Psoas muscle (tissue), 8 donors: Measurements from ENCODE around the gene BNC2. TPM values are rescaled to one million over a fixed set of nuclear protein-coding genes. Genes with fewer than 3 reads are reported as not detected.

Experiments used
- ATAC-seq, 4 donors: fragments of 200-7000 bp; cut with Tn5 transposase; one replicate each; pipeline ENCODE4 v1.9.1; 2020; ENCODE audit warnings: moderate library complexity in 3 of 4, mild to moderate bottlenecking in 2 of 4
- DNase-seq, 2 donors: peaks; one replicate each; pipeline ENCODE4 v3.0.0-alpha.2; 2020
- H3K27ac ChIP-seq: fragments of 200-600 bp; one replicate; pipeline ENCODE4 v1.8.0; 2022
- H3K27me3 ChIP-seq, 3 donors: fragments of 200-600 bp in 1 of 3; one replicate each; pipeline versions ENCODE4 v1.6.1 to v1.8.0; 2013 to 2022; ENCODE audit warnings: low read length in 2 of 3, mild to moderate bottlenecking in 2 of 3, moderate library complexity in 1 of 3; ENCODE audit not compliant: insufficient read depth in 3 of 3
- H3K36me3 ChIP-seq, 2 donors: fragments of 200-600 bp in 1 of 2; one replicate each; pipeline versions ENCODE4 v1.6.1 to v1.8.0; 2013 to 2022; ENCODE audit warnings: low read depth in 1 of 2, mild to moderate bottlenecking in 1 of 2, moderate library complexity in 1 of 2; ENCODE audit not compliant: insufficient read depth in 1 of 2
- H3K4me1 ChIP-seq: fragments of 200-600 bp; one replicate; pipeline ENCODE4 v1.8.0; 2022
- H3K4me3 ChIP-seq: fragments of 200-600 bp; one replicate; pipeline ENCODE4 v1.8.0; 2022; ENCODE audit warnings: mild to moderate bottlenecking
- H3K9me3 ChIP-seq: fragments of 200-600 bp; one replicate; pipeline ENCODE4 v1.8.0; 2022
- CTCF ChIP-seq: fragments of 200-600 bp; IDR thresholded peaks from one replicate; pipeline ENCODE4 v1.8.0; 2022; ENCODE audit warnings: antibody characterized with exemption
- WGBS, 3 donors: extraction: QIAGEN DNeasy Blood & Tissue Kit; methylation state at CpG; one replicate each; pipeline versions ENCODE4 v1.1.6 to v1.1.7; 2013; 5-methylcytosine and 5-hydroxymethylcytosine counted together
- intact Hi-C, 2 donors: fragments of 100-400 bp; cut with DNase I; formaldehyde crosslinking; loops; one replicate each; pipeline versions ENCODE4 v1.11.0 to v1.14.2; 2022
- polyA plus RNA-seq, 3 donors: library from polyadenylated mRNA; stranded (reverse); fragments of 200-250 nt; gene quantifications; one replicate each; pipeline ENCODE4 v1.2.3, GENCODE V29; 2013
- total RNA-seq, 4 donors: library from RNA; stranded (reverse); fragmentation: NEBNext Ultra II Directional in 2 of 4; extraction: Animal tissue kit (Norgen Biotek cat#: 25700) in 2 of 4; gene quantifications; one replicate each; pipeline versions ENCODE4 v1.2.1 to v1.2.4, GENCODE V29; 2021 to 2023
- donor health status: healthy with polysubstance abuse.
- donor health status: DM: no; HTN: no; CAD: no; lungs with moderate emphysema.
- donor health status: Bipolar disorder and iron deficiency.
- donor health status: healthy.
- donor health status: DM: yes; HTN: yes; CAD: no.
- donor health status: DM: no; HTN: no; CAD: no.
- donor health status: DM: no; HTN: no; CAD: no.
- donor health status: DM: yes; HTN: yes; CAD: no.

Gene BNC2
- total and polyA plus RNA-seq, 7 donors, result 1.3 to 168 (median 44.1) TPM

- DNase-seq (no peak), ATAC-seq (no peak)
- H3K27ac ChIP-seq, result no peak overlapping the region
- H3K36me3 ChIP-seq, result peaks cover 0 to 7% of the 10 kb centered on the region in 2 donors
- no peak overlapping the region for H3K4me3 ChIP-seq
- intact Hi-C loops, result loop anchor here in 1 of 2 donors (10.0 kb wide), 1 partner anchor 80 kb away; no protein-coding TSS in a partner anchor
- WGBS, 3 donors, result 80 to 86% (median 82%) methylated on average over 6 of the region's 6 CpGs
- no peaks in the 10 kb centered on the region for H3K27me3 ChIP-seq
- H3K9me3 ChIP-seq, result no peaks in the 10 kb centered on the region
- no peak for TF ChIP-seq CTCF
- no peaks in the 10 kb centered on the region for H3K4me1 ChIP-seq
Measured at GRCh38 chr9:16434526-16434925, 435.9 kb downstream of the BNC2 start.

GRCh38 chr9:16433494-16433893 is 437.0 kb downstream of the BNC2 start:
- ATAC-seq, result no peak
- WGBS, 3 donors, result 94 to 96% (median 94%) methylated on average over 3 of the region's 3 CpGs
- Histone ChIP-seq H3K4me3 (no peak overlapping the region), H3K4me1 (no peaks in the 10 kb centered on the region), H3K36me3 (peaks cover 0 to 7% of the 10 kb centered on the region in 2 donors), H3K27ac (no peak overlapping the region), H3K27me3 (no peaks in the 10 kb centered on the region), H3K9me3 (no peaks in the 10 kb centered on the region)
- intact Hi-C loops, result loop anchor here in 1 of 2 donors (10.0 kb wide), 1 partner anchor 81 kb away; no protein-coding TSS in a partner anchor
- no peak for DNase-seq
- no peak for TF ChIP-seq CTCF

GRCh38 chr9:16431666-16432392 is 438.6 kb downstream of the BNC2 start:
- Histone ChIP-seq H3K4me3 (no peak overlapping the region), H3K27me3 (no peaks in the 10 kb centered on the region), H3K4me1 (no peaks in the 10 kb centered on the region), H3K36me3 (peaks cover 0 to 5% of the 10 kb centered on the region in 2 donors), H3K9me3 (no peaks in the 10 kb centered on the region), H3K27ac (no peak overlapping the region)
- ATAC-seq (no peak), DNase-seq (no peak)
- intact Hi-C loops, result loop anchor here in 1 of 2 donors (10.0 kb wide), 1 partner anchor 83 kb away; no protein-coding TSS in a partner anchor
- WGBS, 3 donors, result 91 to 93% (median 92%) methylated on average over 3 of the region's 3 CpGs
- TF ChIP-seq CTCF, result no peak

- H3K4me1 ChIP-seq, result no peaks in the 10 kb centered on the region
- H3K4me3 ChIP-seq, result no peak overlapping the region
- intact Hi-C loops, result loop anchor here in 1 of 2 donors (10.0 kb wide), 1 partner anchor 85 kb away; no protein-coding TSS in a partner anchor
- no peak for TF ChIP-seq CTCF
- no peaks in the 10 kb centered on the region for H3K9me3 ChIP-seq
- no peaks in the 10 kb centered on the region for H3K36me3 ChIP-seq
- H3K27ac ChIP-seq, result no peak overlapping the region
- WGBS, 3 donors, result 48 to 54% (median 50%) methylated on average over 5 of the region's 5 CpGs
- H3K27me3 ChIP-seq, result no peaks in the 10 kb centered on the region
- ATAC-seq (no peak), DNase-seq (no peak)
Measured at GRCh38 chr9:16429671-16430070, 440.8 kb downstream of the BNC2 start.
